Measurements from ENCODE around the gene SNCAIP.

Gene SNCAIP

GRCh38 chr5:122471031-122471751 lies 159.2 kb downstream of the SNCAIP start:
- no peak for TF ChIP-seq CTCF (IDR thresholded peaks at IDR 0.05; ENCODE audit: low read depth, low read length)
- no peak for DNase-seq
- H3K36me3 ChIP-seq: no peaks in the 10 kb centered on the region

GRCh38 chr5:122471752-122472061 lies 159.7 kb downstream of the SNCAIP start:
- Histone ChIP-seq H3K4me3 (ENCODE audit: low read depth, low read length) (no peak overlapping the region), H3K36me3 (no peaks in the 10 kb centered on the region), H3K9me3 (no peaks in the 10 kb centered on the region; the same call in 1 of the 2 replicates), H3K4me1 (no peaks in the 10 kb centered on the region), H3K27me3 (no peaks in the 10 kb centered on the region)
- no peak for TF ChIP-seq CTCF (IDR thresholded peaks at IDR 0.05; ENCODE audit: low read depth, low read length)
- no peak for DNase-seq

More at GRCh38 chr5:122471031-122471751, 159.2 kb downstream of the SNCAIP start:
- Histone ChIP-seq H3K4me3 (ENCODE audit: low read depth, low read length) (no peak overlapping the region), H3K9me3 (no peaks in the 10 kb centered on the region; the same call in 1 of the 2 replicates), H3K27me3 (no peaks in the 10 kb centered on the region), H3K4me1 (no peaks in the 10 kb centered on the region)

GRCh38 chr5:122473138-122473843 lies 161.3 kb downstream of the SNCAIP start:
- Histone ChIP-seq H3K36me3 (no peaks in the 10 kb centered on the region), H3K4me3 (ENCODE audit: low read depth, low read length) (no peak overlapping the region), H3K27me3 (no peaks in the 10 kb centered on the region), H3K9me3 (no peaks in the 10 kb centered on the region; the same call in 1 of the 2 replicates), H3K4me1 (no peaks in the 10 kb centered on the region)
- TF ChIP-seq CTCF (IDR thresholded peaks at IDR 0.05; ENCODE audit: low read depth, low read length): no peak
- DNase-seq: no peak

- no peak overlapping the region for H3K4me3 ChIP-seq (ENCODE audit: low read depth, low read length)
- no peaks in the 10 kb centered on the region for H3K36me3 ChIP-seq
- DNase-seq: no peak
- H3K9me3 ChIP-seq: no peaks in the 10 kb centered on the region; the same call in 1 of the 2 replicates
- no peak for TF ChIP-seq CTCF (IDR thresholded peaks at IDR 0.05; ENCODE audit: low read depth, low read length)
- no peaks in the 10 kb centered on the region for H3K4me1 ChIP-seq
- no peaks in the 10 kb centered on the region for H3K27me3 ChIP-seq
Observed at GRCh38 chr5:122473941-122474340, 161.9 kb downstream of the SNCAIP start.

GRCh38 chr5:122478741-122479442 lies 166.9 kb downstream of the SNCAIP start:
- no peak for TF ChIP-seq CTCF (IDR thresholded peaks at IDR 0.05; ENCODE audit: low read depth, low read length)
- Histone ChIP-seq H3K27me3 (no peaks in the 10 kb centered on the region), H3K4me1 (no peaks in the 10 kb centered on the region), H3K36me3 (no peaks in the 10 kb centered on the region), H3K4me3 (ENCODE audit: low read depth, low read length) (no peak overlapping the region), H3K9me3 (no peaks in the 10 kb centered on the region)
- no peak for DNase-seq
